Measurements from ENCODE around the gene RIMBP2.

The RIMBP2 gene

GRCh38 chr12:130579231-130579630, 136.9 kb downstream of the RIMBP2 start:
- FAIRE-seq (no peak), DNase-seq (ENCODE audit: insufficient read length, low spot score) (no peak)

GRCh38 chr12:130577351-130577750, 138.7 kb downstream of the RIMBP2 start:
- FAIRE-seq (no peak), DNase-seq (ENCODE audit: insufficient read length, low spot score) (no peak)

- DNase-seq (ENCODE audit: insufficient read length, low spot score) (no peak), FAIRE-seq (no peak)
Observed at GRCh38 chr12:130576371-130576816, 139.7 kb downstream of the RIMBP2 start.

GRCh38 chr12:130574402-130574801, 141.7 kb downstream of the RIMBP2 start:
- no peak for FAIRE-seq
- no peak for DNase-seq (ENCODE audit: insufficient read length, low spot score)

GRCh38 chr12:130573766-130574165, 142.3 kb downstream of the RIMBP2 start:
- DNase-seq (ENCODE audit: insufficient read length, low spot score) (no peak), FAIRE-seq (no peak)

- DNase-seq (ENCODE audit: insufficient read length, low spot score) (no peak), FAIRE-seq (no peak)
Observed at GRCh38 chr12:130573235-130573634, 142.9 kb downstream of the RIMBP2 start.

GRCh38 chr12:130572553-130572952, 143.5 kb downstream of the RIMBP2 start:
- FAIRE-seq (no peak), DNase-seq (ENCODE audit: insufficient read length, low spot score) (no peak)

GRCh38 chr12:130571734-130572133, 144.4 kb downstream of the RIMBP2 start:
- DNase-seq (ENCODE audit: insufficient read length, low spot score): no peak
- FAIRE-seq: no peak

- no peak for FAIRE-seq
- no peak for DNase-seq (ENCODE audit: insufficient read length, low spot score)
Observed at GRCh38 chr12:130571089-130571488, 145.0 kb downstream of the RIMBP2 start.

GRCh38 chr12:130569521-130569920, 146.6 kb downstream of the RIMBP2 start:
- DNase-seq (ENCODE audit: insufficient read length, low spot score): no peak
- FAIRE-seq: no peak

GRCh38 chr12:130568501-130568900, 147.6 kb downstream of the RIMBP2 start:
- no peak for DNase-seq (ENCODE audit: insufficient read length, low spot score)

GRCh38 chr12:130568041-130568440, 148.1 kb downstream of the RIMBP2 start:
- DNase-seq (ENCODE audit: insufficient read length, low spot score): no peak
- no peak for FAIRE-seq

More at GRCh38 chr12:130568501-130568900, 147.6 kb downstream of the RIMBP2 start:
- FAIRE-seq: no peak

- FAIRE-seq (no peak), DNase-seq (ENCODE audit: insufficient read length, low spot score) (no peak)
Observed at GRCh38 chr12:130566446-130567155, 149.5 kb downstream of the RIMBP2 start.

- DNase-seq (ENCODE audit: insufficient read length, low spot score): no peak
- FAIRE-seq: no peak
Observed at GRCh38 chr12:130565189-130565588, 150.9 kb downstream of the RIMBP2 start.

GRCh38 chr12:130563323-130563722, 152.8 kb downstream of the RIMBP2 start:
- no peak for FAIRE-seq
- no peak for DNase-seq (ENCODE audit: insufficient read length, low spot score)

- FAIRE-seq (no peak), DNase-seq (ENCODE audit: insufficient read length, low spot score) (no peak)
Observed at GRCh38 chr12:130562716-130563115, 153.4 kb downstream of the RIMBP2 start.

- FAIRE-seq (no peak), DNase-seq (ENCODE audit: insufficient read length, low spot score) (no peak)
Observed at GRCh38 chr12:130560321-130560720, 155.8 kb downstream of the RIMBP2 start.

- FAIRE-seq (no peak), DNase-seq (ENCODE audit: insufficient read length, low spot score) (no peak)
Observed at GRCh38 chr12:130559806-130560205, 156.3 kb downstream of the RIMBP2 start.

- no peak for DNase-seq (ENCODE audit: insufficient read length, low spot score)
- FAIRE-seq: no peak
Observed at GRCh38 chr12:130557886-130558765, 158.0 kb downstream of the RIMBP2 start.

- FAIRE-seq: no peak
- DNase-seq (ENCODE audit: insufficient read length, low spot score): no peak
Observed at GRCh38 chr12:130557201-130557600, 158.9 kb downstream of the RIMBP2 start.

- FAIRE-seq: no peak
Observed at GRCh38 chr12:130556486-130557055, 159.5 kb downstream of the RIMBP2 start.

More at GRCh38 chr12:130556486-130557055, 159.5 kb downstream of the RIMBP2 start:
- no peak for DNase-seq (ENCODE audit: insufficient read length, low spot score)
